Measurements from ENCODE around the gene MYBBP1A.

- no peak for TF ChIP-seq CTCF (IDR thresholded peaks at IDR 0.05; ENCODE audit: control extremely low read depth in 1 of 3, insufficient read depth in 1 of 3, low read depth in 1 of 3, low read length in 3 of 3)
- TF ChIP-seq MAX (IDR thresholded peaks at IDR 0.05) = no peak
Measured at GRCh38 chr17:4573115-4573514, 17.9 kb upstream of the MYBBP1A start.
